H1 (cell line): Measurements from ENCODE around the gene CHN2. TPM values are rescaled to one million over a fixed set of nuclear protein-coding genes. Genes with fewer than 3 reads are reported as not detected.

ENCODE experiments used
- ATF2 ChIP-seq: IDR thresholded peaks from 2 replicates; pipeline ENCODE4 v1.6.1; 2012; ENCODE audit warnings: low read length, inconsistent platforms
- EP300 ChIP-seq, 2 experiments: IDR thresholded peaks; 1 replicate in 1 of 2; 2 replicates in 1 of 2; pipeline ENCODE4 v1.6.1; 2011 to 2012; ENCODE audit warnings: low read depth in 2 of 2, low read length in 2 of 2, mild to moderate bottlenecking in 2 of 2, borderline replicate concordance in 1 of 2, inconsistent platforms in 1 of 2, moderate library complexity in 1 of 2
- POLR2AphosphoS5 ChIP-seq: IDR thresholded peaks from 2 replicates; pipeline ENCODE4 v1.6.1; 2011; ENCODE audit warnings: low read depth, low read length
- SIX5 ChIP-seq: IDR thresholded peaks from 2 replicates; pipeline ENCODE4 v1.6.1; 2011; ENCODE audit warnings: mild to moderate bottlenecking, low read depth, low read length
- polyA plus RNA-seq, 7 experiments: library from polyadenylated mRNA; depleted of rRNA in 3 of 7; stranded (reverse) in 5 of 7; unstranded in 2 of 7; fragments of >200 nt in 5 of 7; fragments of 200-250 nt in 2 of 7; gene quantifications; 1 replicate in 5 of 7; 2 replicates in 1 of 7; 4 replicates in 1 of 7; pipeline versions ENCODE4 v1.2.1 to v1.2.3, GENCODE V29; 2011 to 2013; ENCODE audit warnings: missing spikeins in 2 of 7, mixed read lengths in 2 of 7
- total RNA-seq: library from RNA; stranded (reverse); fragmentation: NEBNext Ultra II Directional; extraction: Animal tissue kit (Norgen Biotek cat#: 25700); gene quantifications from 2 replicates; pipeline ENCODE4 v1.2.1, GENCODE V29; 2021

The CHN2 gene
- total and polyA plus RNA-seq, 2 of the 8 experiments (the other 6 are each of a cell fraction or from before 2014, with no cell fraction given), result 2.9 to 4.8 TPM

GRCh38 chr7:29292886-29293658, 98.5 kb downstream of the CHN2 start (continued):
- TF ChIP-seq ATF2, result no peak
- no peak for TF ChIP-seq SIX5
- TF ChIP-seq EP300 (IDR thresholded peaks at IDR 0.05; ENCODE audit: borderline replicate concordance in 1 of 2, low read depth in 2 of 2, low read length in 2 of 2), result no peak
- TF ChIP-seq POLR2AphosphoS5, result no peak
